ENCODE measurements around the gene BRWD1.

Gene BRWD1

DNA sequence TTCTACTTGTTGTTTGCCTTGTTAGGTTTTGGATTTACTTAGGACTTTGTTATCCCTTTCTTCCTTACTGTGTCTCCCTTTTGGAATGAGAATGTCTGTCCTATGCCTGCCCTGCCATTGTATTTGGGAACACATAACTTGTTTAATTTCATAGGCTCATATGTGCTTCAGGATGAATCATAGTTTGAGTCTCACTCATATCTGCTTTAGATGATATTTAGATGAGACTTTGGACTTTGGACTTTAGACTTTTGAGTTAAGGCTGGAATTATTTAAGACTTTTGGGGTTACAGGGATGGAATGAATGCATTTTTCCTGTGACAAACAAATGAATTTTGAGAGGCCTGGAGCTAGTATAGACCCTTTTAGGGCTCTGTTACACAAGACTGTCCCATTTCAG, 163.6 kb downstream of the BRWD1 start:
- TF ChIP-seq, protein P1, sequence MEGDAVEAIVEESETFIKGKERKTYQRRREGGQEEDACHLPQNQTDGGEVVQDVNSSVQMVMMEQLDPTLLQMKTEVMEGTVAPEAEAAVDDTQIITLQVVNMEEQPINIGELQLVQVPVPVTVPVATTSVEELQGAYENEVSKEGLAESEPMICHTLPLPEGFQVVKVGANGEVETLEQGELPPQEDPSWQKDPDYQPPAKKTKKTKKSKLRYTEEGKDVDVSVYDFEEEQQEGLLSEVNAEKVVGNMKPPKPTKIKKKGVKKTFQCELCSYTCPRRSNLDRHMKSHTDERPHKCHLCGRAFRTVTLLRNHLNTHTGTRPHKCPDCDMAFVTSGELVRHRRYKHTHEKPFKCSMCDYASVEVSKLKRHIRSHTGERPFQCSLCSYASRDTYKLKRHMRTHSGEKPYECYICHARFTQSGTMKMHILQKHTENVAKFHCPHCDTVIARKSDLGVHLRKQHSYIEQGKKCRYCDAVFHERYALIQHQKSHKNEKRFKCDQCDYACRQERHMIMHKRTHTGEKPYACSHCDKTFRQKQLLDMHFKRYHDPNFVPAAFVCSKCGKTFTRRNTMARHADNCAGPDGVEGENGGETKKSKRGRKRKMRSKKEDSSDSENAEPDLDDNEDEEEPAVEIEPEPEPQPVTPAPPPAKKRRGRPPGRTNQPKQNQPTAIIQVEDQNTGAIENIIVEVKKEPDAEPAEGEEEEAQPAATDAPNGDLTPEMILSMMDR (IDR thresholded peaks at IDR 0.05): no peak

DNA sequence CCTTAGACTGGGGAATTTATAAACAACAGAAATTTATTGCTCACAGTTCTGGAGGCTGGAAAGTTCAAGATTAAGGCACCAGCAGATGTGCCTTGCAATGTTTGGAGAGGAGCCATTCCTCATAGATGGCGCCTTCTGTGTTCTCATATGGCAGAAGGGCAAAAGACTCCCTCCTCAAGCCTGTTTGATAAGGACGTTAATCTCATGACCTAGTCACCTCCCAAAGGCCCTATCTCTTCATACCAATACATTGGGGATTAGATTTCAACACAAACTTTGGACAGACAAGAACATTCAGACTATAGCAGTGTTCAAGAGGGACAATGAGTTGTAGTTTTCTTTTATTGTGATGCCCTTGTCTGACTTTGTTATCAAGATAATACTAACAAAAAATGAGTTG, 164.5 kb downstream of the BRWD1 start:
- TF ChIP-seq, protein P1 (IDR thresholded peaks at IDR 0.05): no peak

DNA sequence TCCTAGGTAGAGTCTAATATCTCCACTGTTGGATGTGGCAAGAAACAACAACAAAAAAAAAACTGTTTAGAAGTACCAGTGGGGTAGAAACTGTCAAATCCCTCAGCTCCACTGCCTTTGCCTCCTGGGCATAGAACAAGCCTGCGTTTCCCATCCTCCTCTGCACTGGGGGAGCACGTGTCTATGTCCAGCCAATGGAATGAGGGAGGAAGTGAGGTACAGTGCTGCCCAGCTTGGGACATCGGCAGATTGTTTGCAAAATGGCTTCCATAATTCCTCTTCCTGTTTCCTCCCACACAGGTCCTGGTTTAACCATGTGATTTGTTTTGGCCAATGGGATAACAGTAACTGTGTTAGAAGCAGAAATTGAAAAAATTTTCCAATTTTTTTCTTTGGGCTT, 169.2 kb downstream of the BRWD1 start:
- TF ChIP-seq, protein P1 (IDR thresholded peaks at IDR 0.05): no peak

DNA sequence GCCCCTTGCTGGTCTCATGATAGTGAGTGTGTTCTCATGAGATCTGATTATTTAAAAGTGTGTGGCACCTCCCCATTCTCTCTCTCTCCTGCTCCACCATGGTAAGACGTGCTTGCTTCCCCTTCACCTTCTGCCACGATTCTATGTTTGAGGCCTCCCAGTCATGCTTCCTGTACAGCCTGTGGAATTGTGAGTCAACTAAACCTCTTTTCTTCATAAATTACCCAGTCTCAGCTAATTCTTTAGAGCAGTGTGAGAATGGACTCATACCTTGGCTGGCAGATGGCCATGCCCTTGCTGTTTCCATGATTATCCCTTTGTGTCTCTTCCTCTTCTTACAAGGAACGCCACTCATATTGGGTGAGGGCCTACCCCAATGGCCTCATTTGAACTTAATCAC, 170.5 kb downstream of the BRWD1 start:
- TF ChIP-seq, protein P1 (IDR thresholded peaks at IDR 0.05): no peak

DNA sequence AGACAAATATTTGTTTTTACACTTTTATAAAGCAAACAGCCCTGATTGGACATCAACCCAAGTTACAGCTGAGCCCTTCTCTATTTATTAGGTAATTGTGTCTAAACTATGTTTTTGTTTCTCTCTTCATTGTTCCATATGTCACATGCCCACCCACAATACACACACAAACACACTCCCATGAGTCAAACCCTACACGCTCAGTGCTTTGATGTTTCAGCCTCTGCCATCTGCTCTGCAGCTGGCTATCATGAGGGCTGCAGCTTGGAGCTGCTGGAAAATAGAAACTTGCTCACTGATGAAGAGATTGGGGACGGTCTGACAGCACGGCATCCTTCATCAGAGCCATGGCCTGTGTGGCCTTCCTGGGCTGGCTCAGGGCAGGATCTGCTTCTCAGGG, 171.9 kb downstream of the BRWD1 start:
- TF ChIP-seq, protein P1 (IDR thresholded peaks at IDR 0.05): no peak

DNA sequence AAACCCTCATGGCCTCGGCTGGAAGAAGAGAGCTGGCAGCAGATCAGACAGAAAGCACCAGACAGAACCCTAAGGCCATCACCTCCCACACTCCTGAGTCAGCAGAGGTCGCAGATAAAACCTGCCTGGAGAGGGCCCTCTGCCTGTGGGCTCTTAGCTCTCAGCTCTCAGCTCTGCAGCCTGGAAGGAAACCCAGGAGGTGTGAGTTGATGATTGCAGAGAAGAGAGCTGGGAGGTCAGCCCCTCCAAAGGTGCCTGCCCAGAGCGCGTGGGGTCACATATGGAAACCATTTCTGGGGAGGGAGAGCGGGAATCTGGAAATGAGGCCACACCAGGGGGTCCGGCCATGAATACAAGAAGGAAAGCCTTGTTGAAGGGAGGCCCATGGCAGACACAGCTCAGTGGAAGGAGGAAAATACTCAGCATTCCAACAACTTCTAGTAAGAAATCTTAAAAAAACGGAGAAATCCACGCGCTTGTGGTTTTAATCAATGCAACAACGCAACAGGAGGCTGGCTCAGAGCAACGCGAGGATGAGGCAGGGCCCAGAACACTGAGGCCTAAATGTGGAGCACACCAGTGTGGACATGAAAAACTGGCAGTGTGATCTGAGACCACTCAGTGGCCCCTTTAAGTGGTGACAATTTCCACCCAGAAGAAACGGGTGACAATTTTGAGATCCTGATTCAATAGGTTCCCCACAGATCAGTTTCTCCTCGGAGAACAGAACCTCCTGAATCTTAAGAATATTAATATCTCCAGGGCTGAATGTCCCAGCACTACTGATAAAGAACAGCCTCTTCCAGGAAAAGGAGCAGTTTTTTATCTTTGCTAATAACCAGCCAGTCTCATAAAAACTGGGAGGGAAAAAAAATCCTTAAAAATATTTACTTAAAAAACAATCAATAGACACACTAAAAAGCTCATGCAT, 175.9 kb downstream of the BRWD1 start:
- TF ChIP-seq, protein P1 (IDR thresholded peaks at IDR 0.05): no peak

DNA sequence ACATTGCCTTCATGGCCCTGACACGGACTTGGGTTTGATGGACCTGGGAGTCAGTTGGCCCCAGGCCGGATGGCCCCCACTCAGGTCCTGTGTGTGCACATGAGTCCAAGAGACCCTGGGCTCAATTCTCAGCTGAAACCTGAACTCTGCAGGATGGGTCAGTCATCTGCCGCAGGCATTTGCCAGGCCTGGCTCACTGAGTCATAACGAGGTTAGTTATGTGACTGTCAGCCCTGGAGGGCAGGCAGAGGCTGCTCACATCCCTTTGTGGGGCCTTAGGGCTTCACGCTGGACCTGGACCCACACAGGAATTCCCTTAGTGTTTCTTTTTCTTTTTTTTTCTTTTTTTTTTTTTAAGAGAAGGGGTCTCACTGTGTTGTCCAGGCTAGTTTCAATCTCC, 176.7 kb downstream of the BRWD1 start:
- TF ChIP-seq, protein P1 (IDR thresholded peaks at IDR 0.05): no peak

Data from LNCAP (cell line).